CD1c-positive myeloid dendritic cell (primary cell): ENCODE measurements around the gene ZNF600.
"Not testable (repeated sequence)": the region's sequence is repeated elsewhere in the genome, so short reads cannot be mapped to it uniquely, and the experiment has no call there.

ENCODE experiments used
- DNase-seq: peaks from one replicate; pipeline ENCODE4 v3.0.0-alpha.2; 2016; ENCODE audit errors: extremely low spot score

ZNF600 gene

GRCh38 chr19:52786464-52787354 lies at the start of gene ZNF600:
TSS of gene ZNF600 (minus strand) at chr19:52786791. CDS start at chr19:52778888, 7,903 bp downstream.
- peak; percentile 78 for DNase-seq

GRCh38 chr19:52834289-52834688 lies 47.7 kb upstream of the ZNF600 start:
- DNase-seq, result not testable (repeated sequence)

GRCh38 chr19:52833541-52833940 lies 47.0 kb upstream of the ZNF600 start:
- not testable (repeated sequence) for DNase-seq

DNA sequence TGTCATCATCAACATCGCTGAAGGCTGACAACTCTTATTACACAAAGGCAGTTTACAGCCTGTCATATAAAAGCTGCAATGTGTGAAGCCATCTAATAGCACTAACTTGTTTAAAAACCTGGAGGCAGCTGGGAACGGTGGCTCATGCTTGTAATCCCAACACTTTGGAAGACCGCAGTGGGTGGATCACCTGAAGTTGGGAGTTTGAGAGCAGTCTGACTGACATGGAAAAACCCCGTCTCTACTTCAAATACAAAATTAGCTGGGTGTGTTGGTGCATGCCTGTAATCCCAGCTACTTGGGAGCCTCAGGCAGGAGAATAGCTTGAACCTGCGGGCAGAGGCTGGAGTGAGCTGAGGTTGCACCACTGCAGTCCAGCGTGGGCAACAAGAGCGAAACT lies 43.3 kb upstream of the ZNF600 start:
- DNase-seq, result not testable (repeated sequence)

GRCh38 chr19:52825765-52826164 lies 39.2 kb upstream of the ZNF600 start:
- DNase-seq, result no peak

GRCh38 chr19:52823676-52824075 lies 37.1 kb upstream of the ZNF600 start:
- no peak for DNase-seq

DNA sequence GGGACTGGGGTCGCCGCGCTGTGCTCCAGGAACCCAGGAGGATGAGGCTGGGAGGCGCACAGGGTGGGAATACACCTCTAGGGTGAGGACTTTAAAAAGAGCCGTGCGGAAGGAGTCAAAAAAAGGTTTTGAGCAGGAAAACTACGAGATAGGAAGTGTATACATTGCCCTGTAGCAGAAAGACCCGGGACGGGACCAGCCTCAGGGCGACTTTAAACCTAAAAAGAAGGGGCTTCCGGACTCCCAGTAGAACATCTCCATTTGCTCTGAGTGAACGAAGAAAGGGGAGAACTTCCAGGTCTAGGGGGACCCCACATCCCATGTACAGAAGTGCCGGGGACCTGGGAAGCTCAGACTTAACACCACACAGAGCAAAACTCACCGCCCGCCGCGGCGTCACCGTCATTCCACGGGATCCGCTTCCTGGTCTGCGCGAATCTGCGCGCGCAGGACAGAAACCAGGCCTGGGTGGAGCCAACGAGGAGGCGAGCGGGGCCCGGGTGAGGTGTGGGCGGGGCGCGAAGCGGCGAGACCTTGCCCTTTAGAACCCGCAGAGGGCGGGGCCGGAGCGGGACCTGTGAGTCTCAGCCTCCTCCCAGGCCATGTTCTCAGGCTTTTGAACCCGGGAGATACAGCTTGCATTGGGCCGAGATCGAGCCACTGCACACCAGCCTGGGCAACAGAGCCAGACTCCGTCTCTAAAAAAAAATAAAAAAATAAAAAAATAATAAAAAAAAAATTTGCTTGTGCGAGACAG lies 34.8 kb upstream of the ZNF600 start, which contains the start of gene ZNF28:
Gene ZNF28 (minus strand): TSS at position 430 of the 757 bp plus-strand sequence. CDS start 3,675 bp downstream, outside the sequence.
- peak; percentile 42 for DNase-seq

- not testable (repeated sequence) for DNase-seq
These were observed 34.0 kb upstream of the ZNF600 start for GRCh38 chr19:52820472-52821203.

DNA sequence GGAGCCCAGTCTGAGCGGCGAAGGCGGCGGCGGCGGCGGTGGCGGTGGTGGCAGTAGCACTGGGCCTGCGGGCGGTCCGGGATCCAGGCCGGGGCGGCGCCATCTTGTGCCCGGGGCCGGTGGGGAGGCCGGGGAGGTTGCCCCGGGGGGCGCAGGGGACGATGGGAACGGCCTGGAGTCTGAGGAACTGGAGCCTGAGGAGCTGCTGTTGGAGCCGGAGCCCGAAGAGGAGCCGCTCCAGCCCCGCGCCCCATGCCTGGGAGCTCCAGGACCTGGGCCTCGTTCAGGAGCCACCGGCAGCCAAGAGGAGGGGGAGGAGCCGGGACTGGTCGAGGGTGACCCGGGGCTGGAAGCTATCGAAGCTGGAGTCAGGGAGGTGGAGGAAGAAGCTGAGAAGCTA lies 23.2 kb upstream of the ZNF600 start:
- no peak for DNase-seq

- DNase-seq, result not testable (repeated sequence)
These were observed 13.5 kb upstream of the ZNF600 start for GRCh38 chr19:52799950-52800640.

DNA sequence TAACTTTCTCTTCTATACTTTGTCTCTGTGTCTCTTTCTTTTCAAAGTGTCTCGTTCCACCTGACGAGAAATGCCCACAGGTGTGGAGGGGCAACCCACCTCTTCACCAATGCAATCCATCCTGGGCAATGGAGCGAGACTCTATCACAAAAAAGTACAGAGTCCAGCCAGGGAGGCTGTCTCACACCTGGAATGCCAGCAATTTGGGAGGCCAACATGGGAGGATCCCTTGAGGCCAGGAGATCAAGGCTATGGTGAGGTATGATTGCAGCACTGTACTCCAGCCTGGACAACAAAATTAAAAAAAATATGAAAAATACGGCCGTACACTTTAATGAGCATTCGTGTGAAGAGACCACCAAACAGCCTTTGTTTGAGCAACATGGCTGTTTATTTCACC lies 2.8 kb upstream of the ZNF600 start:
- DNase-seq, result no peak

DNA sequence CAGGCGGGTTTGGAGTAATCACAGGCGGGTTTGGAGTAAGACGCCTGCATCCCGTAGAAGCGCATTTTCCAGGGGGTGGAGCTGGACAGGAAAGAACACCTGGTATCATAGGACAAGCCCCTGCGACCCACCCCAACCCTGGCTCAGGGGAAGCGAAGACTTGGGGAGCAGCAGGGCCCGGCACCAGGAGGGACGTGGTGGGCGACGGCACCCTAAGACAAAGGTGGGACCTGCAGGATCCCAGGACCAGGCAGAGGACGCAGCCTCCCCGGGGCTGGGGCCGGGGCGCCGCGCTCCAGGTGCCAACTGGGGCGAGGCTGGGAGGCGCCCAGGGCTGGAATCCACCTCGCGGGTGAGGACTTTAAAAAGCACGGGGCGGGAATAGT lies 520 bp downstream of the ZNF600 start:
- no peak for DNase-seq

DNA sequence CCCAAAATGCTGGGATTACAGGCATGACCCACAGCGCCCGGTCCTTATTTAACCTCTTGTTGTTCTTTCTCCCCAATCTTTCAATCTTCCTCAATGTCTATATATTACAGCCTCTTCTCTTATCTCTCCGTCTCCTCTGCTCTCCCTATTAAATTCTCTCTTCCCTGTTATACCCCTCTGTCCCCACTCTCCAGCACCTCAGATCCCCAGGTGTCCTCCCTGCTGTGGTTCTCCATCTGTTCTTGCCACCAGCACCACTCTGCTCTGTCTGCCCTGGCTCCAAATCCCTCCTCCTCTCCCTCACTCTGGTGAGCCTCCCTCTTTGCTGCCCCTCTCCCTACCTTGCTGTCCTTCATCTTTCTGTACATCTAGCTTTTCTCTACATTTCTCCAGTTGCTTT lies 1.1 kb downstream of the ZNF600 start:
- DNase-seq, result no peak

GRCh38 chr19:52782864-52783263 lies 3.7 kb downstream of the ZNF600 start:
- DNase-seq, result not testable (repeated sequence)

DNA sequence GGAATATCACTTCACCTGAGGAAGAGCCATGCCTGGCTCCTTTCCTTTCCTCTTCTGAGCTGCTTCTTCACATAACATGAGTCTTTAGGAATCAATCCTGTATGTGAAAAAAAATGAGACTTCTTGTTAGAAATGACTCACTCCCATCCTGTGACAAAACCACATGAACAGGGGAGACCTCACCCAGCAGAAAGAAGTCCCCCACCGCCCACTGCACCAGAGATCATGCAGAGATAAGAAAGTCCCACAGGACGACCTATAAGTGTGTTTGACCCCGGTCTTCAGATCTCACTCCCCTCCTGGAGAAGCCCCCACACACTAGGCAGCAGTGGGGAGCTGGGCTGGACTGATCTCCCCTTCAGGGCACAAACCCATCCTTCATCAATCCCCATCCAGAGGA lies 7.8 kb downstream of the ZNF600 start:
- no peak for DNase-seq

GRCh38 chr19:52756447-52756846 lies 30.1 kb downstream of the ZNF600 start:
- not testable (repeated sequence) for DNase-seq

- no peak for DNase-seq
These were observed 36.8 kb downstream of the ZNF600 start for GRCh38 chr19:52749780-52750179.

- DNase-seq, result peak; percentile 48
These were observed 38.1 kb downstream of the ZNF600 start for GRCh38 chr19:52748336-52748950.

DNA sequence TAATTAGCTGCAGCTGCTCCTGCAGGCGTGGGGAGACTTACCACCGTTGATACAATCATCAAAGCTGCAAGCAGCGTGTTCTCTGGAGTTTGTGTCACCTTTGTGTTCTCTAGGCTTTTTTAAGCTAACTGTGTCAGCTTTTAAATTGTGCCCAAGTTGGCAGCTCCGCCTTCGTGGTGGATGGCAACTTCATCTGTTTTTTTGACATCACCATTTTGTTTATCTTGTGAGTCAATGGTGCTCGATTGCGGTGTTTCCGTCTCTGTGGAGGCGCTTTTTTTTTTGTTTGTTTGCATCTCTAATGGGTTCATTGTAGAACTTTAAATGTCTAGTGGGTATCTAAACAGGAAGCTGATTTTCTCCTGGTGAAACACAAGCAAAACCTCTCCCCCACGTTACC lies 40.7 kb downstream of the ZNF600 start:
- DNase-seq, result not testable (repeated sequence)

- DNase-seq, result no peak
These were observed 43.5 kb downstream of the ZNF600 start for GRCh38 chr19:52743091-52743490.

DNA sequence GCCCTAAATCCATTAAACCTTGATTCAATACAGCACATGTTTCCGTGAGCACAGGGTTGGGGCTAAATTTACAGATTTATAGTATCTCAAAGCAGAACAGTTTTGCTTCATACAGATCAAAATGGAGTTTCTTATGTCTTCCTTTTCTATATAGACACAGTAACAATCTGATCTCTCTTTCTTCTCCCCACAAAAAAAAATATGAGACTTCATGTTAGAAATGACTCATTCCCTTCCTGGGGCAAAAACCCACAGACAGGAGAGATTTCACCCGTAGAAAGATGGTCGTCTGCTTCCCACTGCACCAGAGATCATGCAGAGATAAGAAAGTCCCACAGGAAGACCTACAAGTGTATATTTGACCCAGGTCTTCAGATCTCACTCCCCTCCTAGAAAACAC lies 44.1 kb downstream of the ZNF600 start:
- no peak for DNase-seq
